Activated CD4-positive, alpha-beta T cell treated with anti-CD3 and anti-CD28 coated beads, Interleukin-2, Interleukin-6, amounts not matched to agents 100 ng/mL and 50 ng/mL, durations not matched to agents 16 hours and 8 hours (primary cell): ENCODE data around the gene IFT43.

ENCODE experiments used
- DNase-seq: peaks from one replicate; pipeline ENCODE4 v3.0.0-alpha.2; 2020

IFT43 gene

GRCh38 chr14:76083796-76084765, 98.5 kb downstream of the IFT43 start:
- DNase-seq: no peak

- no peak for DNase-seq
Observed at GRCh38 chr14:76085358-76085757, 99.8 kb downstream of the IFT43 start.

GRCh38 chr14:76086636-76087035, 101.1 kb downstream of the IFT43 start:
- no peak for DNase-seq

GRCh38 chr14:76088326-76088725, 102.8 kb downstream of the IFT43 start:
- DNase-seq: no peak

- DNase-seq: no peak
Observed at GRCh38 chr14:76088771-76089571, 103.4 kb downstream of the IFT43 start.

- DNase-seq: no peak
Observed at GRCh38 chr14:76089575-76089974, 104.0 kb downstream of the IFT43 start.

GRCh38 chr14:76090616-76091391, 105.2 kb downstream of the IFT43 start:
- DNase-seq: no peak

- no peak for DNase-seq
Observed at GRCh38 chr14:76093077-76093476, 107.5 kb downstream of the IFT43 start.

- DNase-seq: no peak
Observed at GRCh38 chr14:76096257-76096656, 110.7 kb downstream of the IFT43 start.

- DNase-seq: no peak
Observed at GRCh38 chr14:76097547-76097946, 112.0 kb downstream of the IFT43 start.

- DNase-seq: no peak
Observed at GRCh38 chr14:76098047-76098446, 112.5 kb downstream of the IFT43 start.

GRCh38 chr14:76098916-76099675, 113.5 kb downstream of the IFT43 start:
- DNase-seq: no peak

- no peak for DNase-seq
Observed at GRCh38 chr14:76100236-76100635, 114.7 kb downstream of the IFT43 start.

- DNase-seq: no peak
Observed at GRCh38 chr14:76101391-76102379, 116.1 kb downstream of the IFT43 start.

GRCh38 chr14:76104802-76105355, 119.3 kb downstream of the IFT43 start:
- no peak for DNase-seq

- no peak for DNase-seq
Observed at GRCh38 chr14:76106188-76106587, 120.6 kb downstream of the IFT43 start.

GRCh38 chr14:76109087-76109880, 123.7 kb downstream of the IFT43 start:
- no peak for DNase-seq

- DNase-seq: no peak
Observed at GRCh38 chr14:76112889-76113624, 127.5 kb downstream of the IFT43 start.

GRCh38 chr14:76113691-76114090, 128.1 kb downstream of the IFT43 start:
- DNase-seq: no peak
